GM19099 (cell line): Measurements from ENCODE around the gene CLTCL1.

Source experiments
- POLR2A ChIP-seq: IDR thresholded peaks from 3 replicates; pipeline ENCODE4 v1.6.1; 2011; ENCODE audit warnings: low read depth; ENCODE audit not compliant: insufficient read length; ENCODE audit errors: extremely low read depth

Gene CLTCL1

DNA sequence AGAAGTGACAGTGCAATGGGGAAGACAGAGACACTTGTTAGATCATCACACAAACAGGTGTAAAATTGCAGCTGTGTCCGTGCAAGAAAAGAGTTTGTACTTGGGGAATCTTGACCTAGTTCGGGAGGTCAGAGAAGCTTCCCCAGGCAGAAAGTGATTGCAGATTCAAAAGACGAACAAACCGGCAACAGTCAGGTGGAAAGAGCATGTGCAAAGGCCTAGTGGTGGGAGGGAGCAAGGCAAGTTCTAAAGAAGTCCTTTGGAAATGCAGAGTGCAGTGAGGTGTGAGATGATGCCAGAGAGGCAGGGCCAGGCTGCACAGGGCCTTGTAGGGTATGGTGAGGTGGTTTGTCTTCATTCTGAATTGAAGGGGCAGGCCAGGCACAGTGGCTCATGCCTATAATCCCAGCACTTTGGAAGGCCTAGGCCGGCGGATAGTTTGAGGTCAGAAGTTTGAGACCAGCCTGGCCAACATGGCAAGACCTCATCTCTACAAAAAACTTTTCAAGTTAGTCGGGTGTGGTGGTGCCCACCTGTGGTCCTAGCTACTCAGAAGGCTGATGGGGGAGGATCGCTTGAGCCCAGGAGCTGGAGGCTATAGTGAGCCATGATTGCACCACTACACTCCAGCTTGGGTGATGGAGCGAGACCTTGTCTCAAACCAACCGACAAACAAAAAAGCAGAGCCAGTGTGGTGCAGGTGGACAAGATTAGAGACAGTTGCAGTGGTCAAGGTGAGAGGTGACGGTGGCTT is 145.1 kb downstream of the CLTCL1 start:
- no peak for TF ChIP-seq POLR2A

DNA sequence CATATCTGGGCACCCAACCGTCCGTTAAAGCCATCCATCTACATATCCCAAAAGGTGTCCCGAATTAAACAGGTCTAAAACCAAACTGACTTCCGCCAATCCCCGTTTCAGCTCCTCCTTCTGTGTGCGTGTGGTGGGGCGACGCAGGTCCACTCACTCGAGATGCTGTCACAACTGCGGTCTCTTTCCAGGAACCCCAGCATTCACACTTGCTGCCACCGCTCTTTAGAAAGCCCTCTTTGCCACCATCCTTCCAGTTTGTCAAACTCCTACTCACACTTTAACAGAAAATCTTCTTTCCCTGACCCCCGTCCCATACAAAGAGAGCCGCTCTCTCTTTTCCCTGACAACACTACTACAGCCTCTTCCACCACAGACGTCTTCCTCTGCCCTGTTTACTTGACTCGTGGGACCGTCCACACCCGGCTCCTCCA is 147.5 kb downstream of the CLTCL1 start:
- no peak for TF ChIP-seq POLR2A

DNA sequence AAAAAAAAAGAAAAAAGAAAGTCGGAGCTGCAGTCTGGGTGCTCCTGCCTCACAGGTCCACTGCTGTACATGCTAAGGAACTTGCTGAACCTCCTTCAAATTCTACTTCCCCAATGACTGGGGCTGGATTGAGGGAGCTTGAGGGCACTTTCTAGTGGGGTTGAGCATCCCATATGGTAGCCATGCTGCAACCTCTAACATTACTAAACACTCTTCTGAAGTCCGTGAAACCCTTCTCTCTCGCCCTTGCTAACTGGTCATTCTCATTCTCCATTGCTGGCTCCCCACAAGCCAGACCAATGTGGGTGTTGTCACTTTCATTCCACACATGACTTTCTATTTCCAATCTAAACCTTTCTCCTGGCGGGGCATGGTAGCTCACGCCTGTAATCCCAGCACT is 148.3 kb downstream of the CLTCL1 start:
- TF ChIP-seq POLR2A = no peak

DNA sequence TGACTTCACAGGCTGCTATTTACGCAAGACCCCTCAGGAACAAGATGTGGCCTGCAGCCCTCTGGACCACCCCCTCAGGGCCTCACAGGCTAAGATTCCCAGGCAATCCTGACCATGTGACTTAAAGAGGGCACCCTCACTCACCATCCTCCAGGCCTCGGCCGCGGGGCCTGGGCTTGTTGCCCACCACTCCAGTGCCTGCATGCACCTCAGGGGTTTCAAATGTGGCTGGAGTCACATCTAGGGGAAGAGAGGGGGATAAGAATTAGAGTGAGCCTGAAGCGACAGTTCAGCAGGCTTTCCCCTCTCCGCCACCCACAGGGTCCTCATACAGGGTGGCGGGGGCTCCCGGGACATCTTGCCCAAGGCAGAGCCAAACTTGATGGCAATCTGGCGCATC is 149.1 kb downstream of the CLTCL1 start:
- no peak for TF ChIP-seq POLR2A

DNA sequence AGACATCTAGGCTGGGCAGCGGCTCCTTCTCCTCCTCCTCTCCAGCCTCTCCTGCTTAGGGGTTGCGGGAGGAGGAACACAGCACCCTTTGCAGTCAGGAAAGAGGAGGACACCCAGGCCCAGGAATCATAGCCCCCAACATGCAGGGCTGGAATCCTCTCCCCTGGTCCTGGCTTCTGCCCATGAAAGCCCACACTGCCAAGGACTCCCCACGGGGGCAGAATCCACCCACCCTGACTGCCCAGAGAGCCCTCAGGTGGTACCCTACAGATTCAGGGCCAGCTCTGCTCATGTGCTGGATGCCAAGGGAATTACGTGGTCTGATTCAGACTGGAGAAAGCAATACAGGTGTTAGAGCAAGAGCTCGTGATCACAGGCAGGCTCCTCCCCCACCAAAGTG is 151.5 kb downstream of the CLTCL1 start:
- no peak for TF ChIP-seq POLR2A

DNA sequence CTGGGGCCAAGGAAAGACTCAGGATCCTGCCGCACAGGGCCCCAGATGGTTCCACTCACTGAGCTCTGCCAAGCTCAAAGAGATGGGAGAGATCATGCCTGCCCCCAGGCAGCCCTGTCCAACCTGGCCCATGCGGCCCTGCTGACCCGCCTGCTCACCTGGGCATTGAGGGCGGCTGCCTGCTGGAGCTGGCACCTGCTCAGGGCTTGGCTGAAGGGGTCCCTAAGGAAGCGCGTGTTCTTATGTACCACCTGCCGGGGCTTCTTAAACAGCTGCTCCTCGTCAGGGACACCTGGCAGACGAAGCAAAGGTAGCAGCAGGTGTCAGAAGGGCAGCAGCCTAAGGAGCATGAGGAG is 152.5 kb downstream of the CLTCL1 start:
- no peak for TF ChIP-seq POLR2A

DNA sequence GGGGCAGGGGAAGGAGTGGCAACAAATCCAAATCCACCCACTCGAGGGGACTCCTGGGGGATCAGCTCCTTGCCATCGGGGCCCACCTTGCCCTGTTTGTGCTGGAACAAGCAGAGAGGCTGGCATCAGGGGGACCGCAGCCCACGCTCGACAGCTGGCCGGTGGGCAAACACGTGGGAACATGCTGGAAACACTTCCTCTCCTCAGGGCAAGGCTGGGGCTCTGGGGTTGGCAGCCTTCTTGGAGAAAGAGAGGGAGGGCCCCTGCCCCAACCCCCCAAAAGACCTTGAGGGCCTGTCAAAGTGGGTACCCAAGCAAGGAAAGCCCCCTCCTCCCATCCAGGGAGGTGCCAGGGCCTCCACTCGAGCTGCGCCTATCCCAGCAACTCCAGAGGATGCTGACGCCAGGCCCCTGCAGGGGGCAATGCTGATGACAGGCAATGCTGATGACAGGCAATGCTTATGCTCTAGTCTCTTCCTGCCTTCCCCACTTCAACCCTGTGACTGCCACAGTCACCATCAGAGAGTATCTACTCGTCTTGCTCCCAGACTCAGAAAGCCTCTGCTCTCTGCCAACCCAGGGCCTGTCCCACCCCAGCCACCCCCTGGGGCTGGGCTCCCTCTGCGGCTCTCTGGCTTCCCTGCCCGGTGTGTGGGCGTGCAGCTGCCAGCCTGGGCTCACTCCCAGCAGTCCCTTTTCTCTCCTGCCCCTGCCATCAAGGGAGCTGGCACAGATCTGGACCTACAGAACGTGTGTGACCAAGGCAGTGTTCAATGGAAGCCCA is 153.1 kb downstream of the CLTCL1 start:
- TF ChIP-seq POLR2A = no peak

DNA sequence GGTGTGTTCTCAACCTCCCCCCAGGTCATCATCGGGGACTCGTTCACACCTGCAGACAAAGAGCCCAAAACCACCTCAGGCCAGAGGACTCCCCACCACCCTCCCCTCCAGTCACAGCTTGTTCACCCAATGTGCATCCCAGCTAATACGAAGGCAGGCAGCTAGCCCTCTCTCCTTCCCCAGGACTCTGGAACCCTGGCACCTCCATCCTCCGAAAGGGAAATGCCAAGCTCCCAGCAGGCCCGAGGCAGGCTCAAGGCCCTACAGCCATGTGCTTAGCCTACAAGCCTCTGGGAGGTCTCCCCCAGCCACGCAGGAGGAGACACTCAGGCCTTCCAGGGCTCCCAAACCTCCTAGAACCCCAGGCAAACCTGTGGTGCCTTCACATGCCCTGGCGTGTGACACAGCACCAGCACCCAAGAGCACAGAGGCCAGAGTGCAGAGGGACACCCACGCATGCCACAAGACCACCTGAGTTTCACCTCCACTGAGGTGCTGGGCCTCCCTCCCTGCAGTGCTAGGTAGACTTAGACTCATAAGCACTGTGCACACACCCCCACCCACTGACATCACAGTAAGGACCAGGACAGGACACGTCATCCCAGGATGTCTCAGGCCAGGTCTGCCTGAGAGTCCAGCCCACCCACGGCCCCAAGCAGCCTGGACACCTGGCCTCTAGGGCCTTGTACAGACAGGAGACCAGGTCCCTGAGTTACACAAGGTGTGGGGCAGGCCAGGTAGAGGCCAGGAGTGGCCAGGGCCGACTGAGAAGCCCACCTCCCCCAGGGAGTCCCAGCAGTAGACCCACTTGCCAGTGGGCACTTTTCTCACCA is 153.9 kb downstream of the CLTCL1 start:
- TF ChIP-seq POLR2A = no peak

DNA sequence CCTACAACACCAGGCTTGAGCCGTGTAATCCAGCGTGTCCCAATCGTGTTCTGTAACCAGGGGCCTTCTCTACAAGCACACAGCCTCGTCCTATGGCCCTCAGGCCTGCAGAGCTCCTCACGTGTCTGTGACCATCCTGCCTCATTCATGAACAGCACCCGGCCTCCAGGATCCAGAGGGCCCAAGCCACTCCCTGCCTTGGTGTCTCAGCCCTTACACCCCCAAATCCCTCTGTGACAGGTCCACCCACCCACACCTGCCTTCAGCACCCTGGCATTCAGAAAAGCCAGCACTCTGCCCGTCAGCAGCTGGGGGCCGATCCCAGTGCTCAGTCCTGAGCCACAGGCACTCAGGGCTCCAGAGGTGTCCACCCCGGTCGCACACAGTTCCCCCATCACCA is 154.6 kb downstream of the CLTCL1 start:
- TF ChIP-seq POLR2A = no peak

DNA sequence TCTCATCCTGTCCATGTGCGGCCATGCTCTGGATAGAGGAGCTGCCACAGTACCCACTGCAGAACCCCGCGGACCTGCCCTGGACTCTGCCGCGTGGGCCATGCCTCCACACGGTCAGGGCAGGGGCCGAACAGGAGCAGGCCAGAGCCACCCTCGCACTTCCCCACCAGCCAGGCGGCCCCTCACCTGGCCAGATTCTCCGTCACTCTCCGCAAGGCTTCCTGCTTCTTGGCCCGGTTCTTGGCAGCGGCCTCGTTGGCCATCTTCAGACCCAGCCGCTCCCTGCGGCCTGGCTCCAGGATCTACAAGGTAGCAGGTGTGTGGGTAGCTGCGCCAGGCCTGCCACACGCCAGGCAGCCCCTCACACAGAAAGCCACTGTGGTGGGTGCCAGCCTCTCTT is 156.6 kb downstream of the CLTCL1 start:
- no peak for TF ChIP-seq POLR2A

DNA sequence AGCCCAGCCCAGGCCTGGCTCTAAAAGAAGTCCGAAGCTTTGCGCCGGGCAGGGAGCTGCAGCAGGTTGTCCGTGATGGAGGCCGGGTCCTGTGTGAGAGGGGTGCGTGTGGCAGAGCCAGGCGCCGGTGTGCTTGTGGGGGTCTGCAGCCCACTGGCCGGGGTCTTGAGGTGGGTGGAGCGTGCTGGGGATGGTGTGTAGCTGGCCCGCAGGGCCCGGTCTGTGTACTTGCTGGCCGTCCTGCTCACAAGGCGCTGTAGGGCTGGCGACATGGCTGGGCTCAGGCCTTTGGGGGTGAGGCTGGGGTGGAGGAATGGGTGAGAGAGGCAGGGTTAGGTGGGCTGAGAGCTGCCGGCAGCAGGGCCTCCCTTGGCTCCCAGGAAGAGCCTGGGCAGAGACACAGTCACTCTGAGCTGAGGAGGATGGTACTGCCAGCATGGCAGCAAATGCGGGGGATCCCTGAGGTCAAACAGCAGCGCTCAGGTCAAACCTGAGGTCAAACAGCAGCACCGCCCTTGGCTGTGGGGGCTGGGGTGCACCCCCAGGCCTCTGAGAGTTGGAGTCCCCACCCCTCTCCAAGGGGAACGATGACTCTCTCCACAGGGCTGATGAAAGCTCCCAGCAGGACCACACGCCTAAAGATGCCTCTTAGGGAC is 157.2 kb downstream of the CLTCL1 start:
- no peak for TF ChIP-seq POLR2A

DNA sequence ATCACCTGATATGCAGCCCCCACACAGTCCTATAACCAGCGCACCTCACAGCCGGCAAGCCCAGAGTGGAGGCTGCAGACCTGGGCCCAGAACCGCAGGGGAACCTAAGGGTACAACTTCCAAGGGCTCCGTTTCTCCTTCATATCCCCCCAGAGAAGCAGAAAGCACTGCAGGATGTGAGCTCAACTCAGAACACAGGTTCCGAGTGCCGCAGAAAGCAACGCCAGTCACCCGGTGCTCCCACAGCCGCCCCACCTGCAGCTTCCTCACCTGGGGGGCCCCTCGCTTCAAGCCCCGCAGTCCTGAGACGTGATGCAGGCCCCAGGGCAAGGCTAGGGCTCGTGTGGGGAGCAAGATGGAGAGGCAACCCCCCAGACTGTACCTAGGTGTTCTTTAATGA is 158.0 kb downstream of the CLTCL1 start:
- TF ChIP-seq POLR2A = no peak

DNA sequence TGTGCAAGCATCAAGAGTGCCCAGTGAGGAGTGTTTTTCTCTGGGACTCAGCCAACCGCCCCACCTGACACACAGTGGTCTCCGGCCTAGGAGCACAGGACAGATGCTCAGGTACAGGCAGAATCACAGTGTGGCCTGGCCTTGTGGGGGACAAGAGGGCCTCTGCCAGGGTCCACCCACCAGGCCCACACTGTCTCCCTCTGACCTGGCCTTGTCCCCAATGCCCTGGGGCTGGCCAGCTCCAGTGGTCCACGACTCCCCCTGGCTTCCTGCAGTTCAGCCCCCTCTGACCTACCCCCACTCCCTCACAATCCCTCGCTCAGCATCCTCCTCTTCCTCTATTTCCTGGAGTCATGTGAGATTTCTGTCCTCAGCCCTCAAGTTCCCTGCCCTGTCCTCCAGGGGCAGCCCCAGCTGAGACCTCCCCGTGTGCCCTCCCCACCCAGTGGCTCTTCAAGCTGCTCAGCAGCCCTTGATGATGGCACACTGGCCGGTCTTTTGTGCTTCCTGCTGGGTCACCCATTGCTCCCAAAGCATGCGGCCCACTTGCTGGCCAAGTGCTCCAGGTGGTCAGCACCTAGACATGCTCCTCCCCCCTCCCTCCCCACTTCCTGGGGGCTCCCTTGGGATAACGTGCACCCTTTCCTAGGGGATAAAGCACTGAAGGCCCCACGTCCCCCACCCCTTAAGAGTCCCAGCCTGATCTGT is 158.7 kb downstream of the CLTCL1 start:
- TF ChIP-seq POLR2A = no peak

DNA sequence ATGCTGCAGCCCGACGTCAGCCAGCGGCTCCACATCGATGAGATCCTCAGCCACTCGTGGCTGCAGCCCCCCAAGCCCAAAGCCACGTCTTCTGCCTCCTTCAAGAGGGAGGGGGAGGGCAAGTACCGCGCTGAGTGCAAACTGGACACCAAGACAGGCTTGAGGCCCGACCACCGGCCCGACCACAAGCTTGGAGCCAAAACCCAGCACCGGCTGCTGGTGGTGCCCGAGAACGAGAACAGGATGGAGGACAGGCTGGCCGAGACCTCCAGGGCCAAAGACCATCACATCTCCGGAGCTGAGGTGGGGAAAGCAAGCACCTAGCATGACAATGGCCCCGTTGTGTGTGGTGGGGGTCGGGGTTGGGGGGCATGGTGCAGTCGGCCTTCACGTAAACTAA is 159.4 kb downstream of the CLTCL1 start:
- TF ChIP-seq POLR2A = no peak
